AG04449 (cell line): Measurements from ENCODE around the gene FEM1B.

Experiments
- CTCF ChIA-PET: fragments of 350-600 bp; formaldehyde crosslinking; extraction: SDS; loops from one replicate; lab custom pipeline; 2021; ENCODE audit warnings: antibody characterized with exemption; lab: Yijun Ruan, JAX
- POLR2A ChIA-PET: fragments of 400-600, 350-600 bp; formaldehyde crosslinking; extraction: SDS; loops from one replicate; lab custom pipeline; 2020; ENCODE audit warnings: antibody characterized with exemption, inconsistent platforms; lab: Yijun Ruan, JAX
- DNase-seq: peaks from one replicate; pipeline ENCODE4 v3.0.0-alpha.2; 2010; ENCODE audit warnings: low read depth, low spot score
- H3K4me3 ChIP-seq: 2 replicates; pipeline ENCODE4 v1.5.1; 2011; ENCODE audit warnings: low read depth, mild to moderate bottlenecking, control low read depth, low read length
- TF ChIP-seq, protein P1 (sequence below): IDR thresholded peaks from one replicate; pipeline ENCODE4 v1.5.1; 2011; ENCODE audit warnings: mild to moderate bottlenecking, moderate library complexity, low read length, control low read depth, inconsistent platforms; ENCODE audit not compliant: insufficient read depth; ENCODE audit errors: missing control alignments

Gene FEM1B

DNA sequence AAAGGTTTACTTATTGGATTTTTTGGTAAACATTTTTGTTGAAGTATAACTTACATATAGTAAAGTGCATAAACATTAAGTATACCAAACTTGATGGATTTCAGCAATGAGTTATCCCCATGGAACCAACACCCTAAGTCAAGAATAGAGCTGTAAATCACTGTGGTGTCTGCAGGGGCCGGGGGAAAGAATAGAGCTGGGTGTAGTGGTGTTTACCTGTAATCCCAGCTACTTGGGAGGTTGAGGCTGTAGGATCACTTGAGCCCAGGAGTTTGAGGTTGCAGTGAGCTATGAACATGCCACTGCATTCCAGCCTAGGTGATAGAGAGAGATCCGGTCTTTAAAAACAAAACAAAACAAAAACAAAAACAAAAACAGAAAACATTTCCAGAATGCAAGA is 13.3 kb upstream of the FEM1B start:
- ChIA-PET CTCF (interaction anchor here (3.5 kb wide), 1 partner anchor 11 kb away, joined by 14 read pairs; no protein-coding TSS in a partner anchor), POLR2A (no interaction called here)
- TF ChIP-seq, protein P1, sequence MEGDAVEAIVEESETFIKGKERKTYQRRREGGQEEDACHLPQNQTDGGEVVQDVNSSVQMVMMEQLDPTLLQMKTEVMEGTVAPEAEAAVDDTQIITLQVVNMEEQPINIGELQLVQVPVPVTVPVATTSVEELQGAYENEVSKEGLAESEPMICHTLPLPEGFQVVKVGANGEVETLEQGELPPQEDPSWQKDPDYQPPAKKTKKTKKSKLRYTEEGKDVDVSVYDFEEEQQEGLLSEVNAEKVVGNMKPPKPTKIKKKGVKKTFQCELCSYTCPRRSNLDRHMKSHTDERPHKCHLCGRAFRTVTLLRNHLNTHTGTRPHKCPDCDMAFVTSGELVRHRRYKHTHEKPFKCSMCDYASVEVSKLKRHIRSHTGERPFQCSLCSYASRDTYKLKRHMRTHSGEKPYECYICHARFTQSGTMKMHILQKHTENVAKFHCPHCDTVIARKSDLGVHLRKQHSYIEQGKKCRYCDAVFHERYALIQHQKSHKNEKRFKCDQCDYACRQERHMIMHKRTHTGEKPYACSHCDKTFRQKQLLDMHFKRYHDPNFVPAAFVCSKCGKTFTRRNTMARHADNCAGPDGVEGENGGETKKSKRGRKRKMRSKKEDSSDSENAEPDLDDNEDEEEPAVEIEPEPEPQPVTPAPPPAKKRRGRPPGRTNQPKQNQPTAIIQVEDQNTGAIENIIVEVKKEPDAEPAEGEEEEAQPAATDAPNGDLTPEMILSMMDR, result no peak
- no peak for DNase-seq
- H3K4me3 ChIP-seq, result no peak overlapping the region

DNA sequence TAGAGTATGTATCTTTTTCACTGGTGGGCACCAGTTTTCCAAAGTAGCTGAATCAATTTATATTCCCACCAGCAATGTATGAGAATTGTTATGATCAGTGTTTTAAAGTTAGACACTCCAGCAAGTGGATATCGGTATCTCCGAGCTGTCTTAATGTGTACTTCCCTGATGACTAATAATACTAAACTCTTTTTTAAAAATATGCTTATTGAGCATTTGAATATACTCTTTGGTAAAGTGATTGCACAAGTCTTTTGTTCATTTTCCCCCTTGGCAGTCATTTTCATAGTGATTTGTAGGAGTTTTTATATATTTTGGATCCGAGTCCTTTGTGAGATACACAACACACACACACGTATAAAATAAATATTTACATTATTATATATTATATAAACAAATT is 12.5 kb upstream of the FEM1B start:
- TF ChIP-seq, protein P1, result no peak
- CTCF ChIA-PET, result interaction anchor here (0.6 to 3.5 kb wide), 2 partner anchors 12 to 457 kb away, joined by 3 to 14 read pairs; no protein-coding TSS in a partner anchor
- POLR2A ChIA-PET, result no interaction called here
- no peak overlapping the region for H3K4me3 ChIP-seq
- DNase-seq, result no peak

DNA sequence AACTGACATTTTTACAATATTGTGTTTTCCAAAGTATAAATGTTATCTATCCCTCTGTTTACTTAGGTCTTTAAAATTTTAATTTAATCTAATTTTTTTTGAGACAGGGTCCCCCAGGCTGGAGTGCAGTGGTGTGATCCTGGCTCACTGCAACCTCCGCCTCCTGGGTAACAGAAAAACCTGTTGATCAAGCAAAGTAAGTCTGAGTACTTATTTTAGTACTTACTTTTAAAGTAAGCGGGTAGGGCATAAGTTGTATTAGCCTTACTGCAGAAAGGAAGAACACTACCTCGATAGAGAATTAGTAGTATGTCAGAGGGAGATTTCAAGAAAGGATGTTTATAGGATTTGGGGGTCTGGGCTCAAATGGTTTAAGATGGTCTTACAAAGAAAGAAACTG is 11.9 kb upstream of the FEM1B start:
- no peak for DNase-seq
- no peak overlapping the region for H3K4me3 ChIP-seq
- ChIA-PET CTCF (interaction anchor here (3.5 kb wide), 1 partner anchor 12 kb away, joined by 14 read pairs; no protein-coding TSS in a partner anchor), POLR2A (no interaction called here)
- TF ChIP-seq, protein P1, result no peak

DNA sequence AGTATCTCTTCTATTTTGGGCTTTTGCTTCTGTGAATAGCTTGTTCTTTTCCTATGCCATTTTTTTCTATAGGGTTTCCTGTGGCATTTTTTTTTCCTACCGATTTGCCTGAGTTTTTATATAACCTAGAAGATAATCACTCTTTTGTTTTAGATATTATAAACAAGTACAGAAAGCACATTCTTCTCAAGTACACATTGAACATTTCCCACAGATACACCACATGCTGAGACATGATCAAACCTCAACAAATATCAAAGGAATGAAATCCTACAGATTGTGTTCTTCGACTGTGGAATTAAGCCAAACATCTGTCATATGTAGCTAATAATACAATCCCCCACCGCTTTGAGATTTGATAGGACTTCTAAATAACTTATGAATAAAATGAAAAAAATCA is 9.1 kb upstream of the FEM1B start:
- H3K4me3 ChIP-seq, result no peak overlapping the region
- DNase-seq, result no peak
- CTCF ChIA-PET, result no interaction called here
- POLR2A ChIA-PET, result no interaction called here
- TF ChIP-seq, protein P1, result no peak

DNA sequence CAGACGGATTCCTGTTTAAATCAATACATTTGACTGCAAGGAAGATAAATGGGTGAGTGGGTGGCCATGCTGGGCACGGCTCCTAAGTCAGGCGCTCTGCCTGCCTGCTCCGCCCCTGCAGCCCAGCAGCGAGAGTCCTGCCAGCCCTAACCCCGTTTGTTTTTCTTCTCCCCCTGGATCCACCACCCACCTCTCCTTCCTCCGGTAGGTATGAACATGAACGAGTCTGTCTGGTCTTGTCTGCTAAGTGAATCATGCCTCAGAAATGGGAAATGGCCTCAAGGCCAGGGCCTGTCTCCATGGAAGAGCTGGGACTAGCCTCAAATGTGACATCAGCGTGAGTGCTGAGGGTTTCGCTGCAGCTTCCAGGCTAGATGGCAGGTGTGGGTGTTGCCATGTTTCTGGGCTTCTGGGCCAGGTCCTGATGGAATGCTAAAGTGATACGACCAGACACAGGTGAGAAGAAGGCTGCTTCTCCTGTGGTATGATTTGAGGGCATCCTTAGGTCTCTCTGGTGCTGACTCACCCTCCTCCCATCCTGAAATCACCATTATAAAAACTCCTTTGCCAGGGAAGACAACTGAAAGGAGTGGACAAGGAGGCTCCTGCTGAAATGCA is 5.6 kb upstream of the FEM1B start:
- ChIA-PET POLR2A (interaction anchor here (1.0 to 1.5 kb wide), 2 partner anchors 9 to 15 kb away, joined by 4 to 6 read pairs; no protein-coding TSS in a partner anchor), CTCF (interaction anchor here (13.7 kb wide), 1 partner anchor 19 kb away, joined by 134 read pairs; no protein-coding TSS in a partner anchor)
- no peak overlapping the region; the same call in 1 of the 2 replicates for H3K4me3 ChIP-seq
- DNase-seq, result peak; percentile 68
- TF ChIP-seq, protein P1, result no peak

DNA sequence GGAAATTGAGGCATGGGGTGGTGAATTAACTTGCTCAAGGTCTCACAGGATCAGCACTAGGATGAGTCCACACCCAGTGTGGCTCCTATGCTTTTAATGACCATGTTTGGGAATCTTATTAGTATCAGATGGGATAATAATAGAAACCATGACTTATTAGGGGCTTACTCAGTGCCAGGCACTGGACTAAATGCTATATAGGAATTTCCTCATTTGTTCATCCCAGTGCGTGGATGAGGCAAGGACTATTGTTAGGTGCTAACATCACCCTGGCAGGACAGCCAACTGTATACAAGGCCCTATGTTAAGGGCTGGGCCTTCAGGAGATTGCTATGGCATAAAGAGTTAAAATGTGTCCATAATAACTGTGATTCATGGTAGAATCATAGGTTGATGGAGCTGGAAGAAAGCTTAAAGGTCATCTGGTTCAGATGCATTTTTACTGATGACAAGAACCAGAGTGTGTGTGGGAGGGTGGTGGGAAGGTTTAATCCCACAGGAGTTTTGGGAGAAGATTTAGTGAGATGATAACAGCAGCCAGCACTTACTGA is 4.7 kb upstream of the FEM1B start:
- DNase-seq, result peak; percentile 61
- CTCF ChIA-PET, result interaction anchor here (13.7 kb wide), 1 partner anchor 20 kb away, joined by 134 read pairs; no protein-coding TSS in a partner anchor
- POLR2A ChIA-PET, result interaction anchor here (0.7 to 1.5 kb wide), 3 partner anchors 9 to 213 kb away, joined by 3 to 6 read pairs (median 3); no protein-coding TSS in a partner anchor

More for the DNA sequence above, 4.7 kb upstream of the FEM1B start:
- TF ChIP-seq, protein P1, result no peak
- H3K4me3 ChIP-seq, result no peak overlapping the region
